Mesendoderm (in vitro differentiated cells): ENCODE data around the gene ANKRA2.
A peak's percentile ranks its signal among the peaks of the same experiment; 100 is the strongest.

Experiments used
- DNase-seq: peaks from one replicate; pipeline ENCODE4 v3.0.0; 2013
- H2AK5ac ChIP-seq: 2 replicates; pipeline ENCODE4 v1.6.1; 2013; ENCODE audit warnings: low read length, inconsistent platforms
- H2BK120ac ChIP-seq: 2 replicates; pipeline ENCODE4 v1.6.1; 2013; ENCODE audit warnings: low read depth, mild to moderate bottlenecking, low read length, moderate library complexity, mixed read lengths
- H2BK15ac ChIP-seq: replicated peaks from 2 replicates; pipeline ENCODE4 v1.6.1; 2013; ENCODE audit warnings: low read depth, mild to moderate bottlenecking, moderate library complexity
- H2BK5ac ChIP-seq: 2 replicates; pipeline ENCODE4 v1.6.1; 2013; ENCODE audit warnings: low read length, inconsistent platforms
- H3K18ac ChIP-seq: 2 replicates; pipeline ENCODE4 v1.6.1; 2013; ENCODE audit warnings: mild to moderate bottlenecking, low read length, mixed read lengths
- H3K23ac ChIP-seq: one replicate; pipeline ENCODE4 v1.6.1; 2013; ENCODE audit warnings: low read length
- H3K27ac ChIP-seq: 2 replicates; pipeline ENCODE4 v1.5.1; 2013; ENCODE audit warnings: low read depth, mild to moderate bottlenecking, inconsistent platforms, low read length, moderate library complexity
- H3K27me3 ChIP-seq: 2 replicates; pipeline ENCODE4 v1.6.1; 2013; ENCODE audit warnings: low read length, control low read depth, mild to moderate bottlenecking, inconsistent platforms; ENCODE audit not compliant: insufficient read depth, poor library complexity
- H3K36me3 ChIP-seq: 2 replicates; pipeline ENCODE4 v1.6.1; 2013; ENCODE audit warnings: low read length, inconsistent platforms; ENCODE audit not compliant: control insufficient read depth, insufficient read depth
- H3K4ac ChIP-seq: one replicate; pipeline ENCODE4 v1.6.1; 2013; ENCODE audit warnings: low read depth, mild to moderate bottlenecking, low read length, moderate library complexity
- H3K4me1 ChIP-seq: 2 replicates; pipeline ENCODE4 v1.6.1; 2013; ENCODE audit warnings: low read depth, low read length, inconsistent platforms; ENCODE audit not compliant: control insufficient read depth
- H3K4me2 ChIP-seq: 2 replicates; pipeline ENCODE4 v1.6.1; 2013; ENCODE audit warnings: low read length
- H3K4me3 ChIP-seq: 2 replicates; pipeline ENCODE4 v1.5.1; 2013; ENCODE audit warnings: mild to moderate bottlenecking, low read length
- H3K56ac ChIP-seq: one replicate; pipeline ENCODE4 v1.6.1; 2013; ENCODE audit warnings: low read length
- H3K79me1 ChIP-seq: 2 replicates; pipeline ENCODE4 v1.6.1; 2013; ENCODE audit warnings: low read length, inconsistent platforms
- H3K79me2 ChIP-seq: 2 replicates; pipeline ENCODE4 v1.6.1; 2013; ENCODE audit warnings: mild to moderate bottlenecking, low read length; ENCODE audit not compliant: control insufficient read depth, insufficient read depth
- H3K9ac ChIP-seq: 2 replicates; pipeline ENCODE4 v1.6.1; 2013; ENCODE audit warnings: low read length, inconsistent platforms
- H4K5ac ChIP-seq: one replicate; pipeline ENCODE4 v1.6.1; 2013; ENCODE audit warnings: low read length
- H4K8ac ChIP-seq: one replicate; pipeline ENCODE4 v1.6.1; 2013; ENCODE audit warnings: low read depth, mild to moderate bottlenecking, control low read depth, low read length, moderate library complexity
- WGBS: extraction: QIAGEN DNeasy Blood & Tissue Kit; methylation state at CpG from one replicate; pipeline ENCODE4 v1.1.7; 2013; ENCODE audit warnings: low lambda C conversion rate, missing lambda C conversion rate; ENCODE audit not compliant: insufficient coverage; ENCODE audit errors: extremely low coverage; 5-methylcytosine and 5-hydroxymethylcytosine counted together

ANKRA2 gene

GRCh38 chr5:73605223-73606087 is 40.0 kb upstream of the ANKRA2 start:
- H3K23ac ChIP-seq = no peak overlapping the region
- H3K4me3 ChIP-seq = no peak overlapping the region
- H2AK5ac ChIP-seq = no peak overlapping the region
- no peak overlapping the region for H2BK120ac ChIP-seq
- H3K4me1 ChIP-seq = no peaks in the 10 kb centered on the region
- H4K5ac ChIP-seq = no peak overlapping the region
- WGBS = no CpG with 5 or more reads among the region's 8 CpGs
- H3K9ac ChIP-seq = no peak overlapping the region
- no peak overlapping the region for H3K18ac ChIP-seq
- DNase-seq = no peak
- no peak overlapping the region for H3K4me2 ChIP-seq
- H2BK5ac ChIP-seq = no peak overlapping the region
- H2BK15ac ChIP-seq = no peak overlapping the region
- no peak overlapping the region for H3K27ac ChIP-seq
- H3K56ac ChIP-seq = no peak overlapping the region
- H4K8ac ChIP-seq = no peak overlapping the region
- no peak overlapping the region for H3K4ac ChIP-seq
- H3K79me1 ChIP-seq = no peaks in the 10 kb centered on the region
- no peaks in the 10 kb centered on the region for H3K79me2 ChIP-seq
- no peaks in the 10 kb centered on the region for H3K36me3 ChIP-seq
- H3K27me3 ChIP-seq = no peaks in the 10 kb centered on the region

DNA sequence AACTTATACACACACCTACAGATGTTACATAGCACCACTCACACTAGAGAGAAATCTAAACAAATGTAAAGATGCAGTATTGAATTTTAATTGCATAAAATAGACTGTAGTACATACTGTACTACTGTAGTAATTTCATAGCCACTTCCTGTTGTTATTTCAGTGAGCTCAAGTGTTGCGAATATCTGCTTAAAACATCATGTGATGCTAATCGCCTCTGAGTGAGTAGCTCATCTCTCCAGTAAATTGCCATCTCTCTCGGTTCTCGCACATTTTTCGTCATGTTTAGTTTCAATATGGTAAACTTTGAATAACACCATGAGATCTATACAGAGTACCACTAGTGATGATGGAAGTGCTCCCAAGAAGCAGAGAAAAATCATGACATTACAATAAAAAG is 38.6 kb upstream of the ANKRA2 start:
- Histone ChIP-seq H3K4me3 (no peak overlapping the region), H2AK5ac (no peak overlapping the region), H3K27ac (no peak overlapping the region), H4K5ac (no peak overlapping the region), H3K18ac (no peak overlapping the region), H3K4me1 (no peaks in the 10 kb centered on the region), H4K8ac (no peak overlapping the region), H3K27me3 (no peaks in the 10 kb centered on the region), H3K36me3 (no peaks in the 10 kb centered on the region), H3K9ac (no peak overlapping the region), H2BK15ac (no peak overlapping the region), H3K79me1 (no peaks in the 10 kb centered on the region), H3K4ac (no peak overlapping the region), H3K56ac (no peak overlapping the region), H3K23ac (no peak overlapping the region), H3K79me2 (no peaks in the 10 kb centered on the region), H3K4me2 (no peak overlapping the region), H2BK5ac (no peak overlapping the region), H2BK120ac (no peak overlapping the region)
- no CpG with 5 or more reads among the region's 5 CpGs for WGBS
- no peak for DNase-seq

- no peak overlapping the region for H2BK5ac ChIP-seq
- H3K4me3 ChIP-seq = no peak overlapping the region
- H3K56ac ChIP-seq = no peak overlapping the region
- no peak overlapping the region for H4K8ac ChIP-seq
- no peak overlapping the region for H3K27ac ChIP-seq
- H3K18ac ChIP-seq = no peak overlapping the region
- WGBS = no CpG with 5 or more reads among the region's 3 CpGs
- H3K79me2 ChIP-seq = no peaks in the 10 kb centered on the region
- H2BK120ac ChIP-seq = no peak overlapping the region
- no peaks in the 10 kb centered on the region for H3K79me1 ChIP-seq
- H3K9ac ChIP-seq = no peak overlapping the region
- no peak overlapping the region for H3K4ac ChIP-seq
- no peak overlapping the region for H2BK15ac ChIP-seq
- no peaks in the 10 kb centered on the region for H3K27me3 ChIP-seq
- H3K4me2 ChIP-seq = no peak overlapping the region
- no peak overlapping the region for H4K5ac ChIP-seq
- H3K36me3 ChIP-seq = no peaks in the 10 kb centered on the region
- H3K4me1 ChIP-seq = no peaks in the 10 kb centered on the region
- DNase-seq = no peak
- H2AK5ac ChIP-seq = no peak overlapping the region
- H3K23ac ChIP-seq = no peak overlapping the region
Observed at GRCh38 chr5:73599380-73599779, 33.9 kb upstream of the ANKRA2 start.

- Histone ChIP-seq H3K79me1 (no peaks in the 10 kb centered on the region), H2BK15ac (no peak overlapping the region)
Observed at GRCh38 chr5:73596705-73597328, 31.4 kb upstream of the ANKRA2 start.

DNA sequence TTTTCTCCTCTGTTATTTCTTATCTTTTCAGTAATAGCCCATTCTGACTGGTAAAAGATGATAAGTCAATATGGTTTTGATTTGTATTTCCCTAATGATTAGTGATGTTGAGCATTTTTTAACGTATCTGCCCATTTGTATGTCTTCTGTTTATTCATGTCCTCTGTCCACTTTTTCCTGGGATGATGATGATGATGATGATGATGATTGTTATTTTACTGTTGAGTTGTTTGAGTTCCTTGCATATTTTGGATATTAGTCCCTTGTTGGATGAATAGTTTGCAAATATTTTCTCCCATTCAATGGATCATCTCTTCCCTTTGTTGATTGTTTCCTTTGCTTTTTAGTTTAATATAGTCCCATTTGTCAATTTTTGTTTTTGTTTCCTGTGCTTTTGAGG is 27.1 kb upstream of the ANKRA2 start:
- H2BK5ac ChIP-seq = no peak overlapping the region
- no CpG with 5 or more reads among the region's 1 CpG for WGBS
- H3K56ac ChIP-seq = no peak overlapping the region
- no peak overlapping the region for H3K9ac ChIP-seq
- H4K5ac ChIP-seq = no peak overlapping the region
- no peak overlapping the region for H2BK120ac ChIP-seq
- DNase-seq = no peak
- H3K23ac ChIP-seq = no peak overlapping the region
- no peaks in the 10 kb centered on the region for H3K79me2 ChIP-seq
- no peak overlapping the region for H3K18ac ChIP-seq
- H3K36me3 ChIP-seq = no peaks in the 10 kb centered on the region
- no peak overlapping the region for H3K4me2 ChIP-seq
- no peak overlapping the region for H3K4me3 ChIP-seq
- no peaks in the 10 kb centered on the region for H3K79me1 ChIP-seq
- no peaks in the 10 kb centered on the region for H3K4me1 ChIP-seq
- no peak overlapping the region for H3K4ac ChIP-seq
- no peak overlapping the region for H2AK5ac ChIP-seq
- no peaks in the 10 kb centered on the region for H3K27me3 ChIP-seq
- H3K27ac ChIP-seq = no peak overlapping the region
- no peak overlapping the region for H4K8ac ChIP-seq
- no peak overlapping the region for H2BK15ac ChIP-seq

More at GRCh38 chr5:73596705-73597328, 31.4 kb upstream of the ANKRA2 start:
- no peaks in the 10 kb centered on the region for H3K4me1 ChIP-seq
- no peak overlapping the region for H3K18ac ChIP-seq
- H3K56ac ChIP-seq = no peak overlapping the region
- no peaks in the 10 kb centered on the region for H3K27me3 ChIP-seq
- H4K5ac ChIP-seq = no peak overlapping the region
- no peak overlapping the region for H4K8ac ChIP-seq
- no peak overlapping the region for H3K9ac ChIP-seq
- no peak overlapping the region for H3K27ac ChIP-seq
- peak; percentile 60 for DNase-seq
- no peak overlapping the region for H3K4me2 ChIP-seq
- H3K4ac ChIP-seq = no peak overlapping the region
- H2AK5ac ChIP-seq = no peak overlapping the region
- no peak overlapping the region for H3K23ac ChIP-seq
- no peak overlapping the region for H2BK5ac ChIP-seq
- no peaks in the 10 kb centered on the region for H3K36me3 ChIP-seq
- H3K4me3 ChIP-seq = no peak overlapping the region
- no peaks in the 10 kb centered on the region for H3K79me2 ChIP-seq
- H2BK120ac ChIP-seq = no peak overlapping the region
